ENCODE data around the gene RELA.
A peak's percentile ranks its signal among the peaks of the same experiment; 100 is the strongest.

The RELA gene

GRCh38 chr11:65629579-65629978 is 33.1 kb downstream of the RELA start:
- DNase-seq: no peak

GRCh38 chr11:65627202-65627601 is 35.5 kb downstream of the RELA start:
- no peak for DNase-seq

- peak; percentile 7 for DNase-seq
These were observed 36.9 kb downstream of the RELA start for GRCh38 chr11:65625628-65626342.

GRCh38 chr11:65624931-65625627 is 37.6 kb downstream of the RELA start:
- no peak for DNase-seq

- DNase-seq: no peak
These were observed 38.7 kb downstream of the RELA start for GRCh38 chr11:65623852-65624616.

- no peak for DNase-seq
These were observed 39.5 kb downstream of the RELA start for GRCh38 chr11:65623177-65623576.

GRCh38 chr11:65622011-65622410 is 40.7 kb downstream of the RELA start:
- no peak for DNase-seq

- DNase-seq: no peak
These were observed 41.3 kb downstream of the RELA start for GRCh38 chr11:65621460-65621859.

DNA sequence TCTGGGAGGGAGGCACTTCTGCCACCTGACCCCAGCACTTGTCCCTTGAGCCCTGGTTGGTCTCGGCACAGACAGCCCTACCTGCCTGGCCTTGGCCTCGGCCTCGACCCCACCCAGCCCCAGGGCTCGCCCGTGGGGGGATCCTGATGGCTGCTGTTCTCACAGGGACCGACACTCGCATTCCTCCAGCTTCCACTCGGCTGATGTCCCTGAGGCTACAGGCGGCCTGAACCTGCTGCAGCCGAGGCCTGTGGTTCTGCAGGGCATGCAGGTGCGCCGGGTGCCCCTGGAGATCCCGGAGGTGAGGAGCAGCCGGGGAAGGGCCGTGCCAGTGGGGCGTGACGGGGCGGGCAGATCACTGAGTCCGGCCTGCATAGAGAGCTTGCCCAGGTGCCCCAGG is 42.0 kb downstream of the RELA start:
- DNase-seq: no peak

GRCh38 chr11:65619281-65619928 is 43.3 kb downstream of the RELA start:
- DNase-seq: no peak

- no peak for DNase-seq
These were observed 44.0 kb downstream of the RELA start for GRCh38 chr11:65618763-65619162.

DNA sequence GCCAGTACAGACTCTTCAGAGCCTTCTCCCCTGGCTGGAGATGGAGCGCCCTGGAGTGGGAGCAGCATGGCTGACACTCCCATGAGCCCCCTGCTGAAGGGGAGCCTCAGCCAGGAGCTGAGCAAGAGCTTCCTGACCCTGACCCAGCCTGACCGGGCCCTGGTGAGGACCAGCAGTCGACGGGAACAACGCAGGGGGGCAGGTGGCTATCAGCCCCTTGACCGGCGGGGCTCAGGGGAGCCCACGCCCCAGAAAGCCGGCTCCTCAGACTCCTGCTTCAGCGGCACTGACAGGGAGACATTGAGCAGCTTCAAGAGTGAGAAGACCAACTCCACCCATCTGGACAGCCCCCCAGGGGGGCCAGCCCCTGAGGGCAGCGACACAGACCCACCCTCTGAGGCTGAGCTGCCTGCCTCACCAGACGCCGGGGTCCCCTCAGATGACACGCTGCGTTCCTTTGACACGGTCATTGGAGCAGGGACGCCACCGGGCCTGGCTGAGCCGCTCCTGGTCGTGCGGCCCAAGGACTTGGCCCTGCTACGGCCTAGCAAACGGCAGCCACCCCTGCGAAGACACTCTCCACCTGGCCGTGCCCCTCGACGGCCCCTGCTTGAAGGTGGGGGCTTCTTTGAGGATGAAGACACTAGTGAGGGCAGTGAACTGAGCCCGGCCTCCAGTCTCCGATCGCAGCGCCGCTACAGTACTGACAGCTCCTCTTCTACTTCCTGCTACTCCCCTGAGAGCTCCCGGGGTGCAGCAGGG is 44.5 kb downstream of the RELA start:
- no peak for DNase-seq

DNA sequence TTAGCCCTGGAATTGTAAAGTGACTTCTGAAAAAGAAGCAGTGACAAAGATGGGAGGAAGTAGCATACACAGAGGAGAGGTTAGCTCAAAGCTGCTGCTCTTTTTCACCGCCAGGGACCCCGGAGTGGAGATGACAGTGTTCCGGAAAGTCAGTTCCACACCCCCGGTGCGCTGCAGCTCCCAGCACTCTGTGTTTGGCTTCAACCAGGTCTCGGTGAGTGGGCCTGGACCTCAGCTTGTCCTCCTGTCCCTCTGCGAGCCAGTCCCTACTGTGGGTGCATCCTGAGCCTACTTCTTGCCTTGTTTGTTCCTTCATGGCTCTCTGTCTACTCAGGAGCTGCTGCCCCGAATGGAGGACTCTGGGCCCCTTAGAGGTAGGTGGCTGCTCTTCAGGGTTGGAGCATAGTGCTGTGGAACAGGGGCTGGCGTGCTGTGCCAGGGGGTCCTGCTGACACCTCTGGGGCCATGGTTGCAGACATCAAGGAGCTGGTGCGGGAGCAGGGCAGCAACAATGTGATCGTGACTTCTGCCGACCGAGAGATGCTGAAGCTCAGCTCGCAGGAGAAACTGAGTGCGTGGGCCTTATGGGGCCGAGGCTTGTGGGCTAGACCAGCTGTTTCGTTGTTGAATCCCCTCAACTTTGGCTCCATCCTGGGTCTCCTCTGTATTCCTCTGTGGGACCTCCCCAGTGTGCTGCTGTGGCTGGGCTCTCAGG is 45.4 kb downstream of the RELA start:
- DNase-seq: no peak

DNA sequence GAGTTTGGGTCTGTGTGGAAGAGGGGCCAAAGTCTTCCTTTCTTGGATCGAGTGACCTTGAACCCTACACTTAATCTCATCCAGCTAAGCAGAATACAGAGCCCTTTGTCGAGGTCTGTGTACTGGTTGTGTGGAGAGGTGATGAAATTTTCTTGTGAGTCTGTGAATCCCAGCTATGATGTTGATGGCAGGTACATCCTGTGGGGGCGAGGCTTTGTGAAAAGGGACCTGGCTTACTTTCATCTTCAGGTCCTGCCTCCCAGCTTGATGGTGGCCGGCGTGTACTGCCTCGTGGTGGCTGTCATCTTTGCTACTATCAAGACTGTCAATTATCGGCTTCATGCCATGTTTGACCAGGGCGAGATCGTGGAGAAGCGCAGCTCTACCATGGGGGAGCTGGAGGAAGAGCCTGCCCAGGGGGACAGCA is 46.1 kb downstream of the RELA start:
- DNase-seq: no peak

DNA sequence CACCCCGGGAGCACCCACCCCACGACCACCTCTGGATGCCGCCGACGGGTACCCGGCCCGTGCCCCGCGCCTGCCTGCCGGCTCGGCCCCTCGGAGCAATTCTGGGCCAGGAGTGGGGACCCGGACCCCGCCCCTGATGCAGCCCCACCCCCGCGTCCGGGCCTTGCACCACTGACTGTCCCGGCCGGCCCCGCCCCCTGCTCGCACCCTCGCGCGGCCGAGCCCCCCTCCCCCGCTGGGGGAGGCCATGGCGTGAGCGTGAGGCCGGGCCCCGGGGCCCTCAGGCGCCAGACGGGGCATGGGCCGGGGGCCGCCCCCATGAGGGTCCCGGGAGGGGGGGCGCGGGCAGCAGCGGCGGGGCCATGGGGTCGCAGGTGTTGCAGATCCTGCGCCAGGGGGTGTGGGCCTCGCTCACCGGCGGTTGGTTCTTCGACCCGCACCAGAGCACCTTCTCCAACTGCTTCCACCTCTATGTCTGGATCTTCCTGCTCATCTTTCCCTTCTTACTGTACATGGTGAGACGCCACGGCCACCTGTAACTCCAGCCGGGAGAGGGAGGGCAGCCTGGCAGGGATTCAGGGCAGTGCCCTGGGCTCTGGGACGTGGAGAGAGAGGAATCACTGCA is 46.7 kb downstream of the RELA start:
- no peak for DNase-seq

DNA sequence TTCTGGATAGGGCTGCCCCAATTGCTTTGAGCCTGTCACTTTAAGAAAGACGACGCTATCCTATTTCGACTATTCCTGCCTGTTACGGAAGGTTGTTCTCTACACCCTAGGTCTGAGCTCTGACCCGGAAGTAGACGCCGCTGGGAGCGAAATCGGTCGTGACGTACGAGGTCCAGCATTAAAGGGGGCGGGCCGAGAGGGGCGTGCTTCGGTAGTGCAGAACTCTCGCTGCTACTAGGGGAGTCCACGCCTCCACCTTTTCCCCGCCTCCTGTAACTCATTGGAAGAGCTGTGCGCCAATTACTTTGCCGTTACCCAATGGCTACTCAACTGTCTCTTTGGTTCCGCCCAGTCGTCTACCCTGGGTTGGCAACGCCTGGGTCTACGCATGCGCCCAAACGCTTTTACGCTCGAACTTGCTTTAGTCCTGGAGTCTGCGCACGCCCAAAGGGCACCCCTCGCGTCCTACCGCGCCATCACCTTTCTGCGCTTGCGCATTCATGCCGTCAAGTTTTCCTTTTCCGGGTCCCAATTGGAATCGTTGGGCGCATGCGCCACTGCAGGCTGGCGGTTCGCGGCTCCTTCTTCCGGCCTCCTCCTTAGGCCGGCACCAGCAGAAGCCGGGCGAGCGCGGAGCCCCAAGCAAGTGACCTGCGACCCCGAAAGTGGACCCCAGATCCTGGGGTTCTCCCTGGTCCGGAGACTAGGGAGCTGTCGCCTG is 47.3 kb downstream of the RELA start, which contains the start of gene PCNX3:
PCNX3 (plus strand) TSS at position 548 of the 721 bp plus-strand sequence. CDS start 536 bp downstream, outside the sequence.
- DNase-seq: peak; percentile 100

DNA sequence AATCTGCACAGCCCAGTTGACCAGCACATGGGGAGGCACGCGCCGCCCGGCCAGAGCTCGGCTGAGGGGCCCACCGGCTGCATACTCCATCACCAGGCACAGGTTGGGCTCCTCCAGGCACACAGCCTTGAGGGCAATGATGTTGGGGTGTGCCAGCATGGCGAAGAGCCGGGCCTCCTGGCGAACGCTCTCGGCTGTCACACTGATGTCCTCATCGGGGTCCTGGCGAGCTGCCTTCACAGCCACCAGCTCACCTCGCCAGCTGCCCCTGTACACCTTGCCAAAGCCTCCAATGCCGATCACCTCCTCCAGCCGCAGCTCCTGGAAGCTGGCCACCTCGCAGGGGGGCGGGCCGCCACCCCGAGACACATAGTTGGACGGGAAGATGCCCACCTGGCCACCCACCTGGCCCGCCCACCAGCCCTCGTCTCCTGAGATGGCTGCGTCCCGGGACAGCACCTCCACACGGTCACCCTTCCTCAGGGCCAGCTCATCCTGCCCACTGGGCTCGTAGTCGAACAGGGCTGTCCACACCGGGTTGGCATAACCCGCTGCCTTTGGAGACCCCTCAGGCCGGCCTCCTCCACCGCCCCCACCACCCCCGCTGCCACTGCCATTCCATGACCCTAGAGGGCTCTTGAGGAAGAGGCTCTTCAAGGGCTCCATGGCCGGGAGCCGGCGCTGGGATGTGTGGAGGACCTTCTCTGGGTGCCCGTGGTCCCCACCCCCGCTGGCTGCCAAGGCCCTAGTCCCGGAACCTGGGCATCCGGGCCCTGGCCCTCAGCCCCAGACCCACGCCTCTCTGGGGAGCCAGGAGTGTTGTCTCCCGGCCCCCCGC is 49.4 kb downstream of the RELA start:
- DNase-seq: no peak

GRCh38 chr11:65612691-65613090 is 50.0 kb downstream of the RELA start:
- no peak for DNase-seq

- no peak for DNase-seq
These were observed 50.7 kb downstream of the RELA start for GRCh38 chr11:65611758-65612603.
